Renal cortical epithelial cell (primary cell): ENCODE measurements around the gene COG7. TPM values are rescaled to one million over a fixed set of nuclear protein-coding genes. Genes with fewer than 3 reads are reported as not detected.
"Not testable (repeated sequence)": the region's sequence is repeated elsewhere in the genome, so short reads cannot be mapped to it uniquely, and the experiment has no call there.

ENCODE experiments used
- DNase-seq: peaks from one replicate; pipeline ENCODE4 v3.0.0-alpha.2; 2011; ENCODE audit warnings: low read depth
- total RNA-seq: library from RNA; depleted of rRNA; stranded (reverse); fragments of >200 nt; gene quantifications from 2 replicates; pipeline ENCODE4 v1.2.3, GENCODE V29; 2014

COG7 gene
- total RNA-seq, 1 donor from 2014 or later, result 24.9 TPM

DNA sequence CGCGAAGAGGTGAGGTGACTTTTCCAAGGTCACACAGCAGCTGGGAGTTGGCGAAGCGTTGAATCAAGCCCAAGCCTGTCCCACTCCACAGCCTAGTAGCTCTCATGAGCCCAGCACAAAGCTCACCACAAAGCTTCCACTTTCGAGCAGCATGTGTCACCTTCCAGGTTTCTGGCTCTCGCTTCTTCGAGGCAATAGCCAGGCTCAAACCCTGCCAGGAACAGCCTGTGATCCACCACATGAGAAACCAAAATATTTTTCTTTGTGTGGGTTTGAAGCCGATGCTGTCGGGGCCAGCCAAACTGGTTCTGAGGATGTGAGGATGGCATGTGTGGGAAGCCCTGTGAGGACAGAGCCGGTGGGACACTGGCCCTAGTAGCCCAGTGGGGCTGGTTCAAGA lies 68.1 kb downstream of the COG7 start:
- no peak for DNase-seq

DNA sequence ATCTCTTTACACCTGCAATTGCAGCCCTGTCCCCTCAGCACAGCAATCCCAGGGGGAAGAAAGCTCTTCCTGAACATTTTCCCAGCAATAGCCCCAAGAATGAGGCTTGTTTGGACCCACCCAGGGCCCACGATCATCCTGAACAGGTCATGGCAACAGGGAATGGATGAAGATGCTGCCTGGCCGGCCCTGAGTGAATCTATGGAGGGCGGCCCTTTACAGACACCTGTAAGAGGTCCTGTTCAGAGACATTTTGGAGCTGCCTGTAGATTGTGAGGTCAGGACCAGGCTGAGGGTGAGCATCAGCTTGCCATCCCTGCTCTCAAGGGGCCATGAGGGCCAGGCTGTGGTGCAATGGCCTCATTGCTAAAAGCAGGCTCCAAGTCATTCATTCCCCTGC lies 69.1 kb downstream of the COG7 start:
- DNase-seq, result no peak

- DNase-seq, result no peak
Observed at GRCh38 chr16:23382279-23382678, 70.7 kb downstream of the COG7 start.

DNA sequence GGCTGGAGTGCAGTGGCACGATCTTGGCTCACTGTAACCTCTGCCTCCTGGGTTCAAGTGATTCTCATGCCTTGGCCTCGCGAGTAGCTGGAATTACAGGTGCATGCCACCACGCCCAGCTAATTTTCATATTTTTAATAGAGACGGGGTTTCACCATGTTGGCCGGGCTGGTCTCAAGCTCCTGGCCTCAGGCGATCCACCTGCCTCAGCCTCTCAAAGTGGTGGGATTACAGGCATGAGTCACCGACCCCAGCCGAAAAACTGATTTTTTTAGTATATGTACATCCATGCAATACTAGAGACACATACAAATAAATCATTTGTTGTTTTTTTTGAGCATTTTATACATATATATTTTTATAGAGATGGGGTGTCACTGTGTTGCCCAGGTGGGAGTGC lies 71.3 kb downstream of the COG7 start:
- not testable (repeated sequence) for DNase-seq

DNA sequence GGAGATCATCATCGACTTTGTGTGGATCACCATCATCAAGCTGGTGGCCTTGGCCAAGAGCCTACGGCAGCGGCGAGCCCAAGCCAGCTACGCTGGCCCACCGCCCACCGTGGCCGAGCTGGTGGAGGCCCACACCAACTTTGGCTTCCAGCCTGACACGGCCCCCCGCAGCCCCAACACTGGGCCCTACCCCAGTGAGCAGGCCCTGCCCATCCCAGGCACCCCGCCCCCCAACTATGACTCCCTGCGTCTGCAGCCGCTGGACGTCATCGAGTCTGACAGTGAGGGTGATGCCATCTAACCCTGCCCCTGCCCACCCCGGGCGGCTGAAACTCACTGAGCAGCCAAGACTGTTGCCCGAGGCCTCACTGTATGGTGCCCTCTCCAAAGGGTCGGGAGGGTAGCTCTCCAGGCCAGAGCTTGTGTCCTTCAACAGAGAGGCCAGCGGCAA lies 72.5 kb downstream of the COG7 start:
- DNase-seq, result no peak

GRCh38 chr16:23379707-23380106 lies 73.3 kb downstream of the COG7 start:
- no peak for DNase-seq

DNA sequence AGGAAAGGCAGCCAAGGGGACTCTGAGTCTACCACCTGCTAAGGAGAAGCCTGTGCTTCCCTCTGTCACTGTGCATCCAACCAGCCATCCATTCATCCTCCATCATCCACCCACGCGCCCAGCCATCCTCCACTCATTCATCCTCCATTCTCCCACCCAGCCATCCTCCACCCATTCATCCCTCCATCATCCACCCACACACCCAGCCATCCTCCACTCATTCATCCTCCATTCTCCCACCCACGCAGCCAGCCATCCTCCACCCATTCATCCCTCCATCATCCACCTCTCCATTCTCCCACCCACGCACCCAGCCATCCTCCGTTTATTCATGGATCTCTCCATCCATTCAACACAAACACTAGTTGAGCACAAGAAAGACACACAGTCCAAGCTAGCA lies 74.1 kb downstream of the COG7 start:
- DNase-seq, result no peak

DNA sequence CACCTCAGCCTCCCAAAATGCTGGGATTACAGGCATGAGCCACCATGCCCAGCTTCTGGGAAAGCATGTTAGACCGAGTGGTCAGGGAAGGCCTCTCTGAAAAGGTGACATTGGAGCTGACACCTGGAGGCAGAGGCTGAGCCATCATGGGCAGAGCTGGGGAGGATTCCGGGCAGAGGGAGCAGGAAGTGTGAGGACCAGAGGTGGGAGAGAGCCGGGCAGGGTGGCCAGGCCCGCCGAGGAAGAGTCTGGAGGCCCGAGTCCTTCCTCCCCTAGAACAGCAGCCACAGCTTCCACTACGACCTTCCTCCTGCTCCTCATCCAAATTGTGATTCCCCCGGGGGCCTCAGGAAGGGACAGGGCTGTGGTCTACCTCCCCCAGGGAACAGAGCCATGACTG lies 74.7 kb downstream of the COG7 start:
- DNase-seq, result no peak

- no peak for DNase-seq
Observed at GRCh38 chr16:23377071-23377931, 75.7 kb downstream of the COG7 start.

DNA sequence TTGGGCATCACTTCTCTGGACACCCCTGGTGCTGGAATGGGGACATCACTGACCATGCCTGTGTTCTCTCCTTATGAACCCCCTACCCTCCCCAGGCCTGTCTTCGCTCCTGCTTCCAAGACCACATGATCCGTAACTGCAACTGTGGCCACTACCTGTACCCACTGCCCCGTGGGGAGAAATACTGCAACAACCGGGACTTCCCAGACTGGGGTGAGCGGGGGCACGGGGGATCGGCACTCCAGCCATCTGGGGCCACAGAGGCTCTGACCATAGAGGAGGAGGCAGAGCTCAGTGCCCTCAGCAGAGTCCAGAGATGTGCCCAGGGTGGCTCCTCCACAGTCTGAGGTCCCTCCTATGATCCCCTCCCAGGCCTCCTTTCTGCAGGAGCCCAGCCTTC lies 77.3 kb downstream of the COG7 start:
- no peak for DNase-seq

DNA sequence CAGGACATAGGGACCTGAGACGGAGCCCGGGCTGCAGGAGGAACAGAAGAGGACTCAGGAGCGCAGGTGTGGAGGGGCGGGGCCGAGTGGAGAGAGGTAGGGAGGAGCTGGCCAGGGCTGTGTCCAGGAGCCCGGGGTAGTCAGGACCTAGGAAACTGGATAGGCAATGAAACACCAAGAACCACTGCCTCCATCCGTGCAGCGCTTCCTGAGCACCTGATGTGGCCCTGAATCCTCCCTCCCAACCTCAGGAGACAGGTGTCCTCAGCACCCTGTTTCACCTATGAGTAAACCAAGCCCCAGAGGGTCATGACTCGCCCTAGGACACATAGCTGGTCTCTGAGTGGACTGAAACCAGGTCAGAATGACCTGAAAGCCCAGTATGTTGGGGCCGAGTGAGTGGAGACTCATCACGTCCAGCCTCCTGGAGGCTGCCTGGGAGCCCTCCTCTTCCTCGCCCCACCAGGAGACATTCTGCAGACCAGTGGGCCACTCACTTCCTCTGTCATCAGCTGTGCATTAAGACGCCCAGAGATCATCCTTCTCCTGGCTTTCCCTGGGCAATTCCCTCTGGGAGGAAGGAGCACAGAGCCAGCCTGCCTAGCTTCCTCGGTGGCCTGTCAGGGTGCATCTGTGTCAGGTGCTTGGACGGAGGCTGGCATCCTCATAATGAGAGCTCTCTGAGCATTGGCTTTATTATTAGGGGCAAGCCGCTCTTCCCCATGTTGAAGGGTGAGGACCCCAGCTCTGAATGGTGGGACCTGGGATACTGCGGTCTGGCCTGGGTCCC lies 78.1 kb downstream of the COG7 start:
- DNase-seq, result no peak

DNA sequence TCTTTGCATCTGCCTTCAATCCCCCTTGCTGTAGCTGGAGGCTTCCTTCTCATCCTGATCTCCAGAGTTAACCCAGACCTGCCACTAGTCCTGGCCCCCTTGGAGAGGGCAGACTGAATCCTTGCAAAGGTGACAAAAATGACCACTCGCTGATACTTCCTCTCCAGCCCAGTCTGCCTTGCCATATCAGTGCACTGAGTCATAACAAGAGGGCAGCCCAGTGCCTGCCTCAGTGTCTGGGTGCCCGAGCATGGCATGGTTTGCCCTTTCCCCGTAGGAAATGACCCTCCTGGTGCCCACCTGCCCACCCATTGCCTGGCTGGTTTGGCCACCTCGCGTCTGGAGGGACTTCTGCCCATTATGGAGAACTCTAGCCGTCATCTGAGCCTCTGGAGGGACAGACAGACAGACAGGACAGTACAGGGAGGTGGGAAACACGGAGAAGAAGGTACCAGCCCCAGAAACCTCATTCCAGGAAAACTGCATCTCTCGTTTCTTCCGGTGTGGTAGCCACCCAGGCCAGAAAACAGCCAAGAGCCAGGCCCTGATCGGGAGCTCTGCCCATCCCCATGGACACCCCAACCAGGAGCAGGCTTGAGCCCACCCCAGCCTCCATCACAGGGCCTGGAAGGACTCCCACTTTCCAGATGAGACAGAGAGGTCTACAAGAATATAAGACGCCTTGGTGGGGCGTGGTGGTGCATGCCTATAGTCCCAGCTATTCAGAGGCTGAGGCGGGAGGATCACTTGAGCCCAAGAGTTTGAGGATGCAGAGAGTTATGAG lies 79.4 kb downstream of the COG7 start:
- no peak for DNase-seq

DNA sequence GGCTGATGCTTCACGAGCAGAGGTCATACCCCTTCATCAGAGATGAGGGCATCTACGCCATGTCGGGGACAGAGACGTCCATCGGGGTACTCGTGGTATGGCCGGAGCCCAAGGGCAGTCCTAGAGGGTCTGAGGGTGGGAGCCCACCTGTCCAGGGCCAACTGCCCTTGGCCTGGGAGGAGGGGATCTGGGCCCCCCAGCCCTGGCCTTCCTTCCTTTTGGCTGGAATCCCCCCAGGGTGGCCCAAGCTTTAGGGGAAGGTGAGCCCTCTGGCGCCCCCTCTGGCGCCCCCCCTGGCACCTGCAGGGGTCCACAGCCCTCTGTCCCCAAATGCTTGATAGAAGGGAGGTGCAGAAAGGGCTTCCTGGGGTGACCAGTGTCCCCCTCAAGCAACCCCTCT lies 81.6 kb downstream of the COG7 start:
- DNase-seq, result no peak

GRCh38 chr16:23369416-23369815 lies 83.6 kb downstream of the COG7 start:
- DNase-seq, result no peak

DNA sequence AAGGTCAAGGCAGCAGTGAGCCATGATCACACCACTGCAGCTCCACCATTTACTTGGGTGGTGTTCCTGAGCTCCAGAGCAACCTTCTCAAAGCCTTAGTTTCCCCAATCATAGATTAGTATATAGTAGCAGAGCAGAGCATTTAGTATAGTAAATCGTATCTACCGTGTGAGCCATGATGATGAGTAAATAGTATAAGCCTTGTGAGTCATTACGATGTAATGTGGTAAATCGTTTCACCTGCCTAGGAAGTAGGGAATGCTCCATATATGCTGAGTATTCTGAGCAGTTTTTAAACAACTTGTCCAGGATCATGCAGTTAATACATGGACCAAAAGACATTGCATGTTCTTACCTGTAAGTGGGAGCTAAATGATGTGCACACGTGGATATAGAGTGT lies 84.5 kb downstream of the COG7 start:
- DNase-seq, result peak; percentile 59

- no peak for DNase-seq
Observed at GRCh38 chr16:23367988-23368387, 85.0 kb downstream of the COG7 start.

GRCh38 chr16:23367564-23367963 lies 85.4 kb downstream of the COG7 start:
- no peak for DNase-seq

DNA sequence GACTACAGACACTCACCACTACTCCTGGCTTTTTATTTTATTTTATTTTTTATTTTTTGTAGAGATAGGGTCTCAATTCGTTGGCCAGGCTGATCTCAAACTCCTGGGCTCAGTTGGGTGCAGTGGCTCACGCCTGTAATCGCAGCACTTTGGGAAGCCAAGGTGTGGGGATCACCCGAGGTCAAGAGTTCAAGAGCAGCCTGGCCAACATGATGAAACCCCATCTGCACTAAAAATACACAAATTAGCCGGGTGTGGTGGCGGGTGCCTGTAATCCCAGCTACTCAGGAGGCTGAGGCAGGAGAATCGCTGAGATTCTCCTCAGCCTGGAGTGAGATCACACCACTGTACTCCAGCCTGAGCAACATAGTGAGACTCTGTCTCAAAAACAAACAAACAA lies 86.6 kb downstream of the COG7 start:
- not testable (repeated sequence) for DNase-seq

- DNase-seq, result no peak
Observed at GRCh38 chr16:23365602-23366240, 87.3 kb downstream of the COG7 start.

- DNase-seq, result peak; percentile 2
Observed at GRCh38 chr16:23362460-23363317, 90.3 kb downstream of the COG7 start.
